ENCODE measurements around the gene MUC12. TPM values are rescaled to one million over a fixed set of nuclear protein-coding genes. Genes with fewer than 3 reads are reported as not detected.
A peak's percentile ranks its signal among the peaks of the same experiment; 100 is the strongest.

Gene MUC12
- total and polyA plus RNA-seq, 4 donors = 1.4 to 5.5 (median 2.8) TPM

- no peak for TF ChIP-seq CTCF (IDR thresholded peaks at IDR 0.05; ENCODE audit: control extremely low read depth, extremely low read depth)
- H3K36me3 ChIP-seq (ENCODE audit: control insufficient read depth in 4 of 4, insufficient read depth in 4 of 4, low read length in 4 of 4) = no peaks in the 10 kb centered on the region
- peaks cover 0 to 8% (median 3%) of the 10 kb centered on the region in 5 donors for H3K4me1 ChIP-seq (ENCODE audit: control insufficient read depth in 5 of 5, insufficient read depth in 5 of 5, low read length in 5 of 5)
- peak overlapping the region in 1 of 2 donors; percentile 13 for H3K9ac ChIP-seq (ENCODE audit: insufficient read depth in 1 of 2, low read length in 2 of 2)
- 48 to 54% methylated on average over 9 of the region's 9 CpGs for WGBS, 2 donors
- peaks cover 0 to 4% (median 0%) of the 10 kb centered on the region in 4 donors for H3K9me3 ChIP-seq (ENCODE audit: control insufficient read depth in 4 of 4, insufficient read depth in 3 of 4, low read length in 3 of 4)
- no peak overlapping the region for H3K4me3 ChIP-seq
- H3K27ac ChIP-seq (ENCODE audit: low read depth in 1 of 2, low read length in 1 of 2) = no peak overlapping the region
- peak in 2 of 3 donors; percentile 72 to 77 for DNase-seq
- ATAC-seq (ENCODE audit: insufficient read depth, low FRiP score) = no peak
- no peaks in the 10 kb centered on the region for H3K27me3 ChIP-seq (ENCODE audit: control insufficient read depth in 3 of 3, insufficient read depth in 3 of 3, low read length in 2 of 3)
Observed at GRCh38 chr7:100942045-100942774, 27.2 kb upstream of the MUC12 start.

GRCh38 chr7:100943693-100944092, 25.7 kb upstream of the MUC12 start:
- WGBS, 2 donors = 87 to 91% methylated on average over 5 of the region's 5 CpGs
- DNase-seq (no peak), ATAC-seq (ENCODE audit: insufficient read depth, low FRiP score) (no peak)
- Histone ChIP-seq H3K4me1 (ENCODE audit: control insufficient read depth in 5 of 5, insufficient read depth in 5 of 5, low read length in 5 of 5) (peaks cover 0 to 8% (median 3%) of the 10 kb centered on the region in 5 donors), H3K9me3 (ENCODE audit: control insufficient read depth in 4 of 4, insufficient read depth in 3 of 4, low read length in 3 of 4) (peaks cover 0 to 4% (median 0%) of the 10 kb centered on the region in 4 donors), H3K4me3 (no peak overlapping the region), H3K36me3 (ENCODE audit: control insufficient read depth in 4 of 4, insufficient read depth in 4 of 4, low read length in 4 of 4) (no peaks in the 10 kb centered on the region), H3K9ac (ENCODE audit: insufficient read depth in 1 of 2, low read length in 2 of 2) (no peak overlapping the region), H3K27me3 (ENCODE audit: control insufficient read depth in 3 of 3, insufficient read depth in 3 of 3, low read length in 2 of 3) (no peaks in the 10 kb centered on the region), H3K27ac (ENCODE audit: low read depth in 1 of 2, low read length in 1 of 2) (no peak overlapping the region)
- TF ChIP-seq CTCF (IDR thresholded peaks at IDR 0.05; ENCODE audit: control extremely low read depth, extremely low read depth) = no peak

- DNase-seq = no peak
- Histone ChIP-seq H3K27me3 (ENCODE audit: control insufficient read depth in 3 of 3, insufficient read depth in 3 of 3, low read length in 2 of 3) (no peaks in the 10 kb centered on the region), H3K4me1 (ENCODE audit: control insufficient read depth in 5 of 5, insufficient read depth in 5 of 5, low read length in 5 of 5) (peaks cover 0 to 8% (median 3%) of the 10 kb centered on the region in 5 donors), H3K27ac (ENCODE audit: low read depth in 1 of 2, low read length in 1 of 2) (no peak overlapping the region), H3K36me3 (ENCODE audit: control insufficient read depth in 4 of 4, insufficient read depth in 4 of 4, low read length in 4 of 4) (no peaks in the 10 kb centered on the region), H3K9me3 (ENCODE audit: control insufficient read depth in 4 of 4, insufficient read depth in 3 of 4, low read length in 3 of 4) (peaks cover 0 to 5% (median 0%) of the 10 kb centered on the region in 4 donors), H3K9ac (ENCODE audit: insufficient read depth in 1 of 2, low read length in 2 of 2) (no peak overlapping the region), H3K4me3 (no peak overlapping the region)
- no peak for TF ChIP-seq CTCF (IDR thresholded peaks at IDR 0.05; ENCODE audit: control extremely low read depth, extremely low read depth)
- 82 to 91% methylated on average over 4 of the region's 4 CpGs for WGBS, 2 donors
- no peak for ATAC-seq (ENCODE audit: insufficient read depth, low FRiP score)
Observed at GRCh38 chr7:100944138-100944537, 25.2 kb upstream of the MUC12 start.

Measured in lung (tissue), 12 donors.